ENCODE results near the gene LRRC9. TPM values are rescaled to one million over a fixed set of nuclear protein-coding genes. Genes with fewer than 3 reads are reported as not detected.

LRRC9 gene
- total RNA-seq, 1 donor from 2014 or later = 0.38 TPM

- no peak for TF ChIP-seq CTCF (IDR thresholded peaks at IDR 0.05; ENCODE audit: unreplicated experiment)
- no peaks in the 10 kb centered on the region for H3K4me1 Mint-ChIP-seq (ENCODE audit: unreplicated experiment)
- H3K27ac Mint-ChIP-seq (ENCODE audit: unreplicated experiment) = no peak overlapping the region
- no peak for DNase-seq (ENCODE audit: low spot score)
- H3K4me3 Mint-ChIP-seq (ENCODE audit: unreplicated experiment) = no peak overlapping the region
- H3K9me3 Mint-ChIP-seq (ENCODE audit: unreplicated experiment) = no peaks in the 10 kb centered on the region
- no peaks in the 10 kb centered on the region for H3K27me3 Mint-ChIP-seq (ENCODE audit: unreplicated experiment)
- no peaks in the 10 kb centered on the region for H3K36me3 Mint-ChIP-seq (ENCODE audit: low read depth, unreplicated experiment)
Observed at GRCh38 chr14:59997966-59998365, 78.0 kb downstream of the LRRC9 start.

GRCh38 chr14:59998564-59998963, 78.6 kb downstream of the LRRC9 start:
- H3K9me3 Mint-ChIP-seq (ENCODE audit: unreplicated experiment) = no peaks in the 10 kb centered on the region
- no peaks in the 10 kb centered on the region for H3K4me1 Mint-ChIP-seq (ENCODE audit: unreplicated experiment)
- no peak overlapping the region for H3K27ac Mint-ChIP-seq (ENCODE audit: unreplicated experiment)
- no peak overlapping the region for H3K4me3 Mint-ChIP-seq (ENCODE audit: unreplicated experiment)
- no peaks in the 10 kb centered on the region for H3K36me3 Mint-ChIP-seq (ENCODE audit: low read depth, unreplicated experiment)
- no peak for TF ChIP-seq CTCF (IDR thresholded peaks at IDR 0.05; ENCODE audit: unreplicated experiment)
- DNase-seq (ENCODE audit: low spot score) = no peak
- no peaks in the 10 kb centered on the region for H3K27me3 Mint-ChIP-seq (ENCODE audit: unreplicated experiment)

- Mint-ChIP-seq H3K4me1 (ENCODE audit: unreplicated experiment) (no peaks in the 10 kb centered on the region), H3K9me3 (ENCODE audit: unreplicated experiment) (no peaks in the 10 kb centered on the region), H3K36me3 (ENCODE audit: low read depth, unreplicated experiment) (no peaks in the 10 kb centered on the region), H3K4me3 (ENCODE audit: unreplicated experiment) (no peak overlapping the region), H3K27ac (ENCODE audit: unreplicated experiment) (no peak overlapping the region), H3K27me3 (ENCODE audit: unreplicated experiment) (no peaks in the 10 kb centered on the region)
- no peak for TF ChIP-seq CTCF (IDR thresholded peaks at IDR 0.05; ENCODE audit: unreplicated experiment)
- no peak for DNase-seq (ENCODE audit: low spot score)
Observed at GRCh38 chr14:60002819-60003492, 83.0 kb downstream of the LRRC9 start.

- no peaks in the 10 kb centered on the region for H3K9me3 Mint-ChIP-seq (ENCODE audit: unreplicated experiment)
- no peak overlapping the region for H3K4me3 Mint-ChIP-seq (ENCODE audit: unreplicated experiment)
Observed at GRCh38 chr14:60003991-60004390, 84.0 kb downstream of the LRRC9 start.

More at GRCh38 chr14:60003991-60004390, 84.0 kb downstream of the LRRC9 start:
- no peaks in the 10 kb centered on the region for H3K4me1 Mint-ChIP-seq (ENCODE audit: unreplicated experiment)
- no peak for DNase-seq (ENCODE audit: low spot score)
- no peaks in the 10 kb centered on the region for H3K27me3 Mint-ChIP-seq (ENCODE audit: unreplicated experiment)
- no peak overlapping the region for H3K27ac Mint-ChIP-seq (ENCODE audit: unreplicated experiment)
- peaks cover under 1% of the 10 kb centered on the region for H3K36me3 Mint-ChIP-seq (ENCODE audit: low read depth, unreplicated experiment)
- TF ChIP-seq CTCF (IDR thresholded peaks at IDR 0.05; ENCODE audit: unreplicated experiment) = no peak

All from endothelial cell (in vitro differentiated cells).